ENCODE data around the gene SFXN5. TPM values are rescaled to one million over a fixed set of nuclear protein-coding genes. Genes with fewer than 3 reads are reported as not detected.

Gene SFXN5
- total RNA-seq, 1 experiment from 2014 or later, result 6.0 TPM

DNA sequence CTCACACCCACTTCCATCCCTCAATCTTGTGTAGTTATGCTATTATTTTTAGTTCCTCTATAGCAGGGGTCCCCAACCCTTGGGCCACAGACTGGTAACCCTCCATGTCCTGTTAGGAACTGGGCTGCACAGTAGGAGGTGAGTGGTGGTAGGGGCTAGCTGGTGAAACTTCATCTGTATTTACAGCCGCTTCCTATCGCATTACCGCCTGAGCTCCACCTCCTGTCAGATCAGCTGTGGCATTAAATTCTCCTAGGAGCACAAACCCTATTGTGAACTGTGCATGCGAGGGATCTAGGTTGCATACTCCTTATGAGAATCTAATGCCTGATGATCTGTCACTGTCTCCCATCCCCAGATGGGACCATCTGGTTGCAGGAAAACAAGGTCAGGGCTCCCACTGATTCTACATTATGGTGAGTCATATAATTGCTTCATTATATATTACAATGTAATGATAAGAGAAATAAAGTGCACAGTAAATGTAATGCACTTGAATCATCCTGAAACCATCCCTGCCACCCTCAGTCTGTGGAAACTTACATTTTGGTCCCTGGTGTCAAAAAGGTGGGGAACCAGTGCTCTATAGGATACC is 42.9 kb upstream of the SFXN5 start:
- no TSS peak for BruUV-seq (replicated peaks)
- no peaks in the 10 kb centered on the region for H3K36me3 Mint-ChIP-seq (ENCODE audit: insufficient read depth, unreplicated experiment)
- H3K4me3 Mint-ChIP-seq (ENCODE audit: unreplicated experiment), result peak overlapping the region; percentile 96
- DNase-seq (ENCODE audit: unreplicated experiment), result peak; percentile 20
- H3K4me1 Mint-ChIP-seq (ENCODE audit: insufficient read depth, unreplicated experiment), result peaks cover 20% of the 10 kb centered on the region
- no peak for TF ChIP-seq CTCF (IDR thresholded peaks at IDR 0.05; ENCODE audit: unreplicated experiment)
- ChIA-PET POLR2A (interaction anchor here (0.5 to 1.4 kb wide), 5 partner anchors 29 to 747 kb away, joined by 3 read pairs; partner anchors contain the start of gene SFXN5), CTCF (interaction anchor here (0.6 to 5.3 kb wide), 5 partner anchors 29 to 432 kb away, joined by 3 to 51 read pairs (median 3); no protein-coding TSS in a partner anchor)
- no peaks in the 10 kb centered on the region for H3K9me3 Mint-ChIP-seq (ENCODE audit: unreplicated experiment)
- intact Hi-C loops (cut with micrococcal nuclease), result no loop called here
- H3K27ac Mint-ChIP-seq (ENCODE audit: low read depth, unreplicated experiment), result no peak overlapping the region
- no peaks in the 10 kb centered on the region for H3K27me3 Mint-ChIP-seq (ENCODE audit: insufficient read depth, unreplicated experiment)

DNA sequence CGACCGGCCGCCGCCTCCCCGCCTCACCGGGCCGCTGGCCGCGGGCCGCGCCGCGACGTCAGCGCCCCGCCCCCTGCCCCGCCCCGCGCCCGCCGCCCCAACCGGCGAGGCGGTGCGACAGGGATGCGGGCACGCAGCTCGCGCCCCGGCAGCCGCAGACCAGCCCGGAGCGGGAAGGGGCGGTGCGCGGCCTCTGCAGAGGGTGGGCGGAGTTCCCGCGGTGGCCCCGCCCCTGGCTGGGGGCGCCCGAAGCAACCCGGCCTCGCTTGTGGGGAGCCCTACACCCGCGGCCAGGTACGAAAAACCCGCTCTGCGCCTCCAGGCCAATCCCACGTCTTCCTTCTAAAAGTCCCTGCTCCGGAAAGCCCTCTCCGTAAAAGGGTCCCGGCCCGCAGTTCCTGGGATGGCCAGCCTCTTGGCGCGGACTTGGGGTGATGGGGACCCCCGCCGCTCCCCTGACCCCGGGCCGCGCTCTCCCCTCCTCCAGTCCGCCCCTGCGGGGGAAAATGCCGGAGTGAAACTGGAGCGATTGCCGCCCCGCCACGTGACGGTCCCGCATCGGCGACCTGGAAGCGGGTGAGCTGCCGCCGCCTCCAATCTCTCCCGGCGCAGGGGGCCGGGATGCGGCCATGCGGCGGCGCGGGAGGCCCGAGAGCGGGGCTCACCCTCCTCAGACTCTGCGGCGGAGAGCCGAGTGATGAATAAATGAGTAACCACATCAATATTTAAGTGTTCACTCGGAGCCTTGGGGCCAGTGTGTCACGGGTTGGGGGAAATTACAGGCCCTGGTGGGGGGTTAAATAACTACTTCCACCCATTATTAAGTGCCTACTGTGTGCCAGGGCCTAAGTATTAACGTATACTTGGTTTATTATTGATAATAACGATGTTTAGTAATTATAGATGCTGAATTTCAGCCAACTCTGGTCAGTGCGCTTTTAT is 41.7 kb upstream of the SFXN5 start, which contains the start of gene RAB11FIP5:
Gene RAB11FIP5, minus strand, starts transcription at position 36 of the 942 bp plus-strand sequence. CDS start 171 bp downstream, outside the sequence.
- intact Hi-C loops (cut with micrococcal nuclease), result loop anchor here (1.0 kb wide), 1 partner anchor 24 kb away; no protein-coding TSS in a partner anchor
- DNase-seq (ENCODE audit: unreplicated experiment), result peak; percentile 75
- CTCF ChIA-PET, result interaction anchor here (0.6 to 5.3 kb wide), 8 partner anchors 14 to 227 kb away, joined by 3 to 51 read pairs (median 3); no protein-coding TSS in a partner anchor
- BruUV-seq (replicated peaks), result TSS peak; percentile 79
- Mint-ChIP-seq H3K27me3 (ENCODE audit: insufficient read depth, unreplicated experiment) (no peaks in the 10 kb centered on the region), H3K36me3 (ENCODE audit: insufficient read depth, unreplicated experiment) (no peaks in the 10 kb centered on the region), H3K9me3 (ENCODE audit: unreplicated experiment) (no peaks in the 10 kb centered on the region), H3K4me1 (ENCODE audit: insufficient read depth, unreplicated experiment) (peaks cover 20% of the 10 kb centered on the region), H3K4me3 (ENCODE audit: unreplicated experiment) (peak within 1 kb of the TSS; percentile 96), H3K27ac (ENCODE audit: low read depth, unreplicated experiment) (peak within 1 kb of the TSS; percentile 89)
- POLR2A ChIA-PET, result interaction anchor here (0.7 to 3.8 kb wide), 13 partner anchors 18 to 325 kb away, joined by 3 to 28 read pairs (median 4); partner anchors contain the start of genes CCT7, PRADC1, SFXN5 and SPR
- TF ChIP-seq CTCF (IDR thresholded peaks at IDR 0.05; ENCODE audit: unreplicated experiment), result no peak

- H3K4me1 Mint-ChIP-seq (ENCODE audit: insufficient read depth, unreplicated experiment), result peaks cover 26% of the 10 kb centered on the region
- CTCF ChIA-PET, result interaction anchor here (0.5 to 5.3 kb wide), 8 partner anchors 15 to 952 kb away, joined by 3 to 51 read pairs (median 4); no protein-coding TSS in a partner anchor
Measured at GRCh38 chr2:73112026-73112912, 40.8 kb upstream of the SFXN5 start.

More at GRCh38 chr2:73112026-73112912, 40.8 kb upstream of the SFXN5 start:
- H3K27me3 Mint-ChIP-seq (ENCODE audit: insufficient read depth, unreplicated experiment), result no peaks in the 10 kb centered on the region
- intact Hi-C loops (cut with micrococcal nuclease), result no loop called here
- no peak for TF ChIP-seq CTCF (IDR thresholded peaks at IDR 0.05; ENCODE audit: unreplicated experiment)
- H3K9me3 Mint-ChIP-seq (ENCODE audit: unreplicated experiment), result no peaks in the 10 kb centered on the region
- BruUV-seq (replicated peaks), result no TSS peak
- DNase-seq (ENCODE audit: unreplicated experiment), result peak; percentile 40
- H3K36me3 Mint-ChIP-seq (ENCODE audit: insufficient read depth, unreplicated experiment), result no peaks in the 10 kb centered on the region
- peak overlapping the region; percentile 89 for H3K27ac Mint-ChIP-seq (ENCODE audit: low read depth, unreplicated experiment)
- POLR2A ChIA-PET, result interaction anchor here (0.7 to 3.8 kb wide), 16 partner anchors 9 to 324 kb away, joined by 3 to 28 read pairs (median 4); partner anchors contain the start of genes CCT7, PRADC1, SFXN5 and SPR
- peak overlapping the region; percentile 96 for H3K4me3 Mint-ChIP-seq (ENCODE audit: unreplicated experiment)

Data from MCF 10A (cell line).